Colonic mucosa (tissue), 4 donors: Measurements from ENCODE around the gene C14orf93. TPM values are rescaled to one million over a fixed set of nuclear protein-coding genes. Genes with fewer than 3 reads are reported as not detected.
"Not testable (repeated sequence)": the region's sequence is repeated elsewhere in the genome, so short reads cannot be mapped to it uniquely, and the experiment has no call there.

Experiments
- DNase-seq: peaks from one replicate; pipeline ENCODE4 v3.0.0-alpha.2; 2020
- H3K27ac ChIP-seq: fragments of 200-600 bp; one replicate; pipeline ENCODE4 v1.8.0; 2021
- H3K27me3 ChIP-seq: fragments of 200-600 bp; one replicate; pipeline ENCODE4 v1.8.0; 2021
- H3K36me3 ChIP-seq: fragments of 200-600 bp; one replicate; pipeline ENCODE4 v1.8.0; 2021
- H3K4me1 ChIP-seq: fragments of 200-600 bp; one replicate; pipeline ENCODE4 v1.8.0; 2021; ENCODE audit warnings: mild to moderate bottlenecking
- H3K4me3 ChIP-seq: fragments of 200-600 bp; one replicate; pipeline ENCODE4 v1.8.0; 2021
- H3K9ac ChIP-seq, 2 donors: one replicate each; pipeline ENCODE4 v1.7.0; 2013; ENCODE audit warnings: control low read depth in 2 of 2, low read depth in 2 of 2, low read length in 2 of 2
- H3K9me3 ChIP-seq: fragments of 200-600 bp; one replicate; pipeline ENCODE4 v1.8.0; 2021
- intact Hi-C: fragments of 100-400 bp; cut with DNase I; formaldehyde crosslinking; loops from one replicate; pipeline ENCODE4 v1.14.1; 2022
- total RNA-seq, 2 donors: library from RNA; stranded (reverse); fragmentation: NEBNext Ultra II Directional in 1 of 2; extraction: Animal tissue kit (Norgen Biotek cat#: 25700) in 1 of 2; gene quantifications; one replicate each; pipeline ENCODE4 v1.2.1, GENCODE V29; 2021
- TF ChIP-seq, protein P1 (sequence below): fragments of 200-600 bp; IDR thresholded peaks from one replicate; pipeline ENCODE4 v1.8.0; 2022; ENCODE audit warnings: antibody characterized with exemption, mild to moderate bottlenecking
- donor health status: healthy.
- donor health status: DM: no; HTN: no; CAD: no.
- donor health status: DM: no; HTN: no; CAD: no.

The C14orf93 gene
- total RNA-seq, 2 donors from 2014 or later = 8.8 to 14.5 TPM

DNA sequence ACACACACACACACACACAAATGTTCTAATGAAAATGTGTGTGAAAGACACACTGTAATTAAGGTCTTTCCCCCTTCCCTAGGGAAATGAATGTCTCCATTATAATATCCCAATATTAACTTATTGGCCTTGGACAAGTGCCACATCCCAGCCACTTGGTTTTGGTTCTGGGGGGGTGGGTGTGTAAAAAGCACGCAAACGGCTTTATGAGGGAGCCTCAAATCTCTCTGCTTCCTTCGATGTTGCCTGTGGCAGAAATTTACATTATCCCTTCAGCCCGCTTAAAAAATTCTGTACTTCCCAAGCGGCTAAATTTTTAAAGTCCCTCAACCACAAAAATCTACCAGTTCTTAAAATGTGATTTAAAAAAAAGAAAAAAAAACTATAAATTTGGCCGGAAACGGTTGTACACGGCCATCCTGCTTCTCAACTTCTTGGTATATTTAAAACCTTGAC lies 432 bp downstream of the C14orf93 start:
- H3K36me3 ChIP-seq = no peaks in the 10 kb centered on the region
- TF ChIP-seq, protein P1, sequence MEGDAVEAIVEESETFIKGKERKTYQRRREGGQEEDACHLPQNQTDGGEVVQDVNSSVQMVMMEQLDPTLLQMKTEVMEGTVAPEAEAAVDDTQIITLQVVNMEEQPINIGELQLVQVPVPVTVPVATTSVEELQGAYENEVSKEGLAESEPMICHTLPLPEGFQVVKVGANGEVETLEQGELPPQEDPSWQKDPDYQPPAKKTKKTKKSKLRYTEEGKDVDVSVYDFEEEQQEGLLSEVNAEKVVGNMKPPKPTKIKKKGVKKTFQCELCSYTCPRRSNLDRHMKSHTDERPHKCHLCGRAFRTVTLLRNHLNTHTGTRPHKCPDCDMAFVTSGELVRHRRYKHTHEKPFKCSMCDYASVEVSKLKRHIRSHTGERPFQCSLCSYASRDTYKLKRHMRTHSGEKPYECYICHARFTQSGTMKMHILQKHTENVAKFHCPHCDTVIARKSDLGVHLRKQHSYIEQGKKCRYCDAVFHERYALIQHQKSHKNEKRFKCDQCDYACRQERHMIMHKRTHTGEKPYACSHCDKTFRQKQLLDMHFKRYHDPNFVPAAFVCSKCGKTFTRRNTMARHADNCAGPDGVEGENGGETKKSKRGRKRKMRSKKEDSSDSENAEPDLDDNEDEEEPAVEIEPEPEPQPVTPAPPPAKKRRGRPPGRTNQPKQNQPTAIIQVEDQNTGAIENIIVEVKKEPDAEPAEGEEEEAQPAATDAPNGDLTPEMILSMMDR = no peak
- H3K27ac ChIP-seq = peak overlapping the region; percentile 60
- no peaks in the 10 kb centered on the region for H3K9me3 ChIP-seq
- intact Hi-C loops = no loop called here
- no peaks in the 10 kb centered on the region for H3K27me3 ChIP-seq
- H3K9ac ChIP-seq = peak overlapping the region in 1 of 2 donors; percentile 58
- DNase-seq = no peak
- peaks cover 4% of the 10 kb centered on the region for H3K4me1 ChIP-seq
- peak overlapping the region; percentile 32 for H3K4me3 ChIP-seq

DNA sequence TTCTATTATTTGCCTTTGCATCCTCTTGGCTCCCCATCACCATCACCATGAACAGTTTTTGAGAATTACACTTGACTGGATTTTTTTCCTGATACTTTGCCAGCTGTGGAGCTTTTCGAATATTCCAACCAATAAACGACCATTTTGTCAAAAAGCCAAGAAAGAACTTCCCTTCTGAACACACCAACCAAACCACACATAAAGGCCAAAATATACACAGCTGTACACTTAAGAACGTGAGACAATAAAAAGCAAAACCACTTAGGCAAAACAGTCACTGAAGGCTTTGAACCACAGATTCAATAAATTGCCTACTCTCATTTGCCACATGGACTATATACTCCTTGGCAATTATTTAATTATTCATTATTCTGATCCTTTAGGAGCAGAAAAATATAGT lies 1.1 kb downstream of the C14orf93 start:
- Histone ChIP-seq H3K4me3 (no peak overlapping the region), H3K27ac (no peak overlapping the region), H3K9ac (no peak overlapping the region), H3K4me1 (peaks cover 4% of the 10 kb centered on the region), H3K9me3 (no peaks in the 10 kb centered on the region), H3K27me3 (no peaks in the 10 kb centered on the region), H3K36me3 (no peaks in the 10 kb centered on the region)
- intact Hi-C loops = no loop called here
- no peak for DNase-seq
- TF ChIP-seq, protein P1 = no peak

DNA sequence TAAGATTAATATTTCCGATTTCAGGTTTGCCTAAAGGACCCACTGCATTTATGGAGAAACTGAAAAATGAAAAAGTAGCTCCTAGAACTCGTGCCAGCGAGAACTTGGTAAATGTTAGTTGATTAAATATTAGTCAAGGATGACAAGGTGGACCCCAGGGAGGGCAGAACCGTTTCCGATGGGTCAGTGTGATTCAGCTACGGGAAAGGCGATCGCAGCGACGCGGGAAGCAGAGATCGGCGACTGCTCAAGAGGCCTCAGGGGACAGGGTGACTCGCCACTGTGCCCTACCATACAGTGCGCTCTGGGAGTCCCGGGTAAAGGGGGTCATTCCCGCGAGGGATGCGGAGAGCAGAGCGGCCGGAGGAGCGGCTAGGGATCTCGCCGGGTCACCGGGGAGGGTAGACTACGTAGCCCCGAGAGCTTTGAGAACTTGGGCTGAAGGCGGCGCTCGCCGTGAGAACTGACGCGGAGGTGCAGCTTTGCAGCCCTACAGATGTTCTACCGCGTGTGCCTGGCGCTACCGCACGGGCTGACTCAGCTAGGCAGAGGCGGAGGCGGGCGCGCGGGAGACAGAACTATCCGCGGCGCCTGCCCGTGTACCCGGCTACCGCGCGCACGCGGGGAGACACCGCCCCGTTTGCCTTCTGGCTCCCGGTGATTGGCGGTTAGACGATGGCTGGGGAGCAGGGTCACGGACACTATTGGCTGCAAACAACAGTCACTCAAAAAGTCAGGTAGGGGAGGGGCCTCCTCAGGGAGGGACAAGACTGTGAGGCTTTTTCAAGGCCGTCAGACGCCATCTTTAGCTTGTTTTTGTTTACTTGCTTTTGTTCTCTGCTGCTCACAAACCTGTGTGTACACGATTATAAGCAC lies 3.2 kb downstream of the C14orf93 start:
- no peaks in the 10 kb centered on the region for H3K36me3 ChIP-seq
- H3K27ac ChIP-seq = peak overlapping the region; percentile 99
- peak; percentile 97 for DNase-seq
- peak overlapping the region; percentile 77 to 98 for H3K9ac ChIP-seq
- H3K9me3 ChIP-seq = no peaks in the 10 kb centered on the region
- peaks cover 4% of the 10 kb centered on the region for H3K4me1 ChIP-seq
- H3K4me3 ChIP-seq = peak overlapping the region; percentile 51
- no peaks in the 10 kb centered on the region for H3K27me3 ChIP-seq
- intact Hi-C loops = no loop called here
- TF ChIP-seq, protein P1 = no peak

DNA sequence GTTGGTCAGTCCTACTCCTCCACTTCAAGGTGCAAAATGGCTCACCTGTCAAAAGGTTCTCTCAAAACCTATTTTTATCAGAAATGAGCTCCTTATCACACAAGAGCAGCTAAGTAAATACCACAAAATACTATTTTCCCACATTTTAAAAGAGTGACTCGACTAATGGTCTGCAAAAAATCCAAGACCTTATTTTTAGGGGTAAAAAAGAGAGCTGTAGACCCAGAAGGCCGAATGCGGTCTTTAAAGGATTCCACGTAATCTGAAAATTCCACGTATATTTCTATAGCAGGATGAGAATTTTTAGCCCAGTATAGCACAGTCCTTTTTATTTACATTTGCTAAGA lies 3.8 kb downstream of the C14orf93 start:
- peak overlapping the region; percentile 99 for H3K27ac ChIP-seq
- no peaks in the 10 kb centered on the region for H3K9me3 ChIP-seq
- no peaks in the 10 kb centered on the region for H3K27me3 ChIP-seq
- H3K4me3 ChIP-seq = peak overlapping the region; percentile 51
- H3K36me3 ChIP-seq = no peaks in the 10 kb centered on the region
- peaks cover 4% of the 10 kb centered on the region for H3K4me1 ChIP-seq
- DNase-seq = no peak
- TF ChIP-seq, protein P1 = no peak
- intact Hi-C loops = no loop called here
- H3K9ac ChIP-seq = peak overlapping the region; percentile 77 to 98

DNA sequence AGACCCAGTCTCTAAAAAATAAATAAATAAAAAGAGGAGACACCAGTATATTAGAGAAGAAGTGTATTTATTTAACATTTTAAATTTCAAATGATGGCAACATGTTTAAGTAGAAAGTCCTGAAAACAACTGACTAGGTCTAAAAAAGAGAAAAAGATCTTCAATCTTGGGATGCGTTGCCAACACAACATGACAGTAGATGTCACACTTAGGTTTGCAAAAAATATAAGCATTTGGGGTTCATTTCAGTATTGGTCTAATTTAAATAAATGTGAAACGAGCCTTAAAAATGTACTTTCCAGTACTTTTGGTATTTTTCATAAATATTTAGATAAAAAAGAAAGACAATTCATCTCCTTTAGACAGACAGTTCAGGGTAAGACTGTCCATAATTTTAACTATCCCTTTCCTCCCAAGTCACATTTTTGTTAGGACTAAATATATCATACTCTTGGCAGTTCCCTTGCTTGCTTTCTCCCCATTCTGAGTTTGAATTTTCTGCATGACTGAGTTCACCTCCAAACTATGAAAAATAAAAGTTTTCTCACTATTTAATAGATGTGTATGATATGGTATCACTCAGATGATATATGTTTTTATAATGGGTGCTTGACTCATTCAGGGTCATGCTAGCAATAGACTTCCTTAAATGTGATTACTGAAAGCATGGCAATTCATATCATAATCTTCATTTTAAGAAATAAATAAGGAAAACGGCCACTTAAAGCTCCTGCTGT lies 4.3 kb downstream of the C14orf93 start:
- Histone ChIP-seq H3K27ac (peak overlapping the region; percentile 99), H3K9ac (no peak overlapping the region), H3K4me1 (peaks cover 4% of the 10 kb centered on the region), H3K36me3 (no peaks in the 10 kb centered on the region), H3K27me3 (no peaks in the 10 kb centered on the region), H3K9me3 (no peaks in the 10 kb centered on the region), H3K4me3 (no peak overlapping the region)
- TF ChIP-seq, protein P1 = no peak
- DNase-seq = no peak
- intact Hi-C loops = no loop called here

DNA sequence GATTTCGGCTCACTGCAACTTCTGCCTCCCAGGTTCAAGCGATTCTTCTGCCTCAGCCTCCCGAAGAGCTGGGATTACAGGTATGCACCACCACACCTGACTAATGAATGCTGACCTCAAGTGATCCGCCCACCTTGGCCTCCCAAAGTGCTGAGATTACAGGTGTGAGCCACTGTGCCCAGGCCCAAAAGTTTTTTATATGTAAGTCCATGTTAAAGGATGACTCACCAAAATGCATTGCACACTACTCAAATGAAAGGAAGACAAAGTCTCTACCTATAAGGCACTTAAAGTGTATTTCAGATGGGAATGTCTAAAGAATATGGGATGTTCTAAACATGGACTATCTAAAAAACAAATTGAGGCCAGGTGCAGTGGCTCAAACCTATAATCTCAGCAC lies 5.7 kb downstream of the C14orf93 start:
- H3K4me1 ChIP-seq, H3K36me3 ChIP-seq, H3K27me3 ChIP-seq, H3K4me3 ChIP-seq, intact Hi-C loops, H3K9ac ChIP-seq, DNase-seq, H3K27ac ChIP-seq, H3K9me3 ChIP-seq: not testable (repeated sequence)
